ENCODE data around the gene TMEM132A. TPM values are rescaled to one million over a fixed set of nuclear protein-coding genes. Genes with fewer than 3 reads are reported as not detected.

TMEM132A gene
- total RNA-seq, 1 experiment from 2014 or later: 154 TPM

DNA sequence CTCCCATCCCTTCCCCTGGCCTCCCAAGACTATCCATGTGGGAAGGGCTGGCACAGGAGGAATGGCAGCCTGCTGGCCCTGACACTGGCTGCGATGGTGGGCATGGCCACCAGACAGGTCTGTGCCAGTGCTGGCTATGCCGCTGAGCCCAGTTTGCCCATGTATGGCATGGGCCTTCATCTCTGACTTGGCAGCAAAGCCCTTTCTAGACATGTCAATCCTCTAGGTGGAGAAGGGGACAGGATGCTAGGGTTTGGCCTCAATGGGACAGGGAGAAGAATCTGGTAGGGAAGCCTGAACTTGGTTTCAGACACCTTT is 48.1 kb upstream of the TMEM132A start:
- ATAC-seq (no peak), DNase-seq (ENCODE audit: low read depth, low spot score) (no peak)
- ChIA-PET CTCF (no interaction called here), POLR2A (no interaction called here)
- in situ Hi-C loops (cut with HindIII; ENCODE audit: low pct_unique_long_range_greater_than_20kb, low sequenced_read_pairs): no loop called here
- Histone ChIP-seq H3K4me1 (ENCODE audit: control insufficient read depth, insufficient read depth, low read length) (no peaks in the 10 kb centered on the region), H3K36me3 (ENCODE audit: control insufficient read depth, insufficient read depth, low read length) (no peaks in the 10 kb centered on the region), H3K4me3 (ENCODE audit: low read depth in 2 of 2, low read length in 2 of 2) (no peak overlapping the region), H3K27me3 (ENCODE audit: control insufficient read depth, insufficient read depth, low read length) (no peaks in the 10 kb centered on the region), H3K27ac (ENCODE audit: low read length) (no peak overlapping the region), H3K9me3 (ENCODE audit: control insufficient read depth, insufficient read depth, low read depth, low read length) (no peaks in the 10 kb centered on the region)
- intact Hi-C loops (cut with micrococcal nuclease; ENCODE audit: unreplicated experiment): no loop called here
- BruUV-seq (replicated peaks): no TSS peak
- TF ChIP-seq TCF7L2 (IDR thresholded peaks at IDR 0.05; ENCODE audit: low read depth, low read length) (no peak), POLR2AphosphoS5 (IDR thresholded peaks at IDR 0.05; ENCODE audit: low read depth, low read length) (no peak), SIN3A (IDR thresholded peaks at IDR 0.05; ENCODE audit: borderline replicate concordance, insufficient read depth, low read depth, low read length) (no peak)
- TF ChIP-seq, protein P1, sequence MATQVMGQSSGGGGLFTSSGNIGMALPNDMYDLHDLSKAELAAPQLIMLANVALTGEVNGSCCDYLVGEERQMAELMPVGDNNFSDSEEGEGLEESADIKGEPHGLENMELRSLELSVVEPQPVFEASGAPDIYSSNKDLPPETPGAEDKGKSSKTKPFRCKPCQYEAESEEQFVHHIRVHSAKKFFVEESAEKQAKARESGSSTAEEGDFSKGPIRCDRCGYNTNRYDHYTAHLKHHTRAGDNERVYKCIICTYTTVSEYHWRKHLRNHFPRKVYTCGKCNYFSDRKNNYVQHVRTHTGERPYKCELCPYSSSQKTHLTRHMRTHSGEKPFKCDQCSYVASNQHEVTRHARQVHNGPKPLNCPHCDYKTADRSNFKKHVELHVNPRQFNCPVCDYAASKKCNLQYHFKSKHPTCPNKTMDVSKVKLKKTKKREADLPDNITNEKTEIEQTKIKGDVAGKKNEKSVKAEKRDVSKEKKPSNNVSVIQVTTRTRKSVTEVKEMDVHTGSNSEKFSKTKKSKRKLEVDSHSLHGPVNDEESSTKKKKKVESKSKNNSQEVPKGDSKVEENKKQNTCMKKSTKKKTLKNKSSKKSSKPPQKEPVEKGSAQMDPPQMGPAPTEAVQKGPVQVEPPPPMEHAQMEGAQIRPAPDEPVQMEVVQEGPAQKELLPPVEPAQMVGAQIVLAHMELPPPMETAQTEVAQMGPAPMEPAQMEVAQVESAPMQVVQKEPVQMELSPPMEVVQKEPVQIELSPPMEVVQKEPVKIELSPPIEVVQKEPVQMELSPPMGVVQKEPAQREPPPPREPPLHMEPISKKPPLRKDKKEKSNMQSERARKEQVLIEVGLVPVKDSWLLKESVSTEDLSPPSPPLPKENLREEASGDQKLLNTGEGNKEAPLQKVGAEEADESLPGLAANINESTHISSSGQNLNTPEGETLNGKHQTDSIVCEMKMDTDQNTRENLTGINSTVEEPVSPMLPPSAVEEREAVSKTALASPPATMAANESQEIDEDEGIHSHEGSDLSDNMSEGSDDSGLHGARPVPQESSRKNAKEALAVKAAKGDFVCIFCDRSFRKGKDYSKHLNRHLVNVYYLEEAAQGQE (IDR thresholded peaks at IDR 0.05; ENCODE audit: insufficient read depth in 1 of 2, low read depth in 2 of 2, low read length in 1 of 2): no peak
- TF ChIP-seq, protein P2, sequence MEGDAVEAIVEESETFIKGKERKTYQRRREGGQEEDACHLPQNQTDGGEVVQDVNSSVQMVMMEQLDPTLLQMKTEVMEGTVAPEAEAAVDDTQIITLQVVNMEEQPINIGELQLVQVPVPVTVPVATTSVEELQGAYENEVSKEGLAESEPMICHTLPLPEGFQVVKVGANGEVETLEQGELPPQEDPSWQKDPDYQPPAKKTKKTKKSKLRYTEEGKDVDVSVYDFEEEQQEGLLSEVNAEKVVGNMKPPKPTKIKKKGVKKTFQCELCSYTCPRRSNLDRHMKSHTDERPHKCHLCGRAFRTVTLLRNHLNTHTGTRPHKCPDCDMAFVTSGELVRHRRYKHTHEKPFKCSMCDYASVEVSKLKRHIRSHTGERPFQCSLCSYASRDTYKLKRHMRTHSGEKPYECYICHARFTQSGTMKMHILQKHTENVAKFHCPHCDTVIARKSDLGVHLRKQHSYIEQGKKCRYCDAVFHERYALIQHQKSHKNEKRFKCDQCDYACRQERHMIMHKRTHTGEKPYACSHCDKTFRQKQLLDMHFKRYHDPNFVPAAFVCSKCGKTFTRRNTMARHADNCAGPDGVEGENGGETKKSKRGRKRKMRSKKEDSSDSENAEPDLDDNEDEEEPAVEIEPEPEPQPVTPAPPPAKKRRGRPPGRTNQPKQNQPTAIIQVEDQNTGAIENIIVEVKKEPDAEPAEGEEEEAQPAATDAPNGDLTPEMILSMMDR (IDR thresholded peaks at IDR 0.05): no peak

DNA sequence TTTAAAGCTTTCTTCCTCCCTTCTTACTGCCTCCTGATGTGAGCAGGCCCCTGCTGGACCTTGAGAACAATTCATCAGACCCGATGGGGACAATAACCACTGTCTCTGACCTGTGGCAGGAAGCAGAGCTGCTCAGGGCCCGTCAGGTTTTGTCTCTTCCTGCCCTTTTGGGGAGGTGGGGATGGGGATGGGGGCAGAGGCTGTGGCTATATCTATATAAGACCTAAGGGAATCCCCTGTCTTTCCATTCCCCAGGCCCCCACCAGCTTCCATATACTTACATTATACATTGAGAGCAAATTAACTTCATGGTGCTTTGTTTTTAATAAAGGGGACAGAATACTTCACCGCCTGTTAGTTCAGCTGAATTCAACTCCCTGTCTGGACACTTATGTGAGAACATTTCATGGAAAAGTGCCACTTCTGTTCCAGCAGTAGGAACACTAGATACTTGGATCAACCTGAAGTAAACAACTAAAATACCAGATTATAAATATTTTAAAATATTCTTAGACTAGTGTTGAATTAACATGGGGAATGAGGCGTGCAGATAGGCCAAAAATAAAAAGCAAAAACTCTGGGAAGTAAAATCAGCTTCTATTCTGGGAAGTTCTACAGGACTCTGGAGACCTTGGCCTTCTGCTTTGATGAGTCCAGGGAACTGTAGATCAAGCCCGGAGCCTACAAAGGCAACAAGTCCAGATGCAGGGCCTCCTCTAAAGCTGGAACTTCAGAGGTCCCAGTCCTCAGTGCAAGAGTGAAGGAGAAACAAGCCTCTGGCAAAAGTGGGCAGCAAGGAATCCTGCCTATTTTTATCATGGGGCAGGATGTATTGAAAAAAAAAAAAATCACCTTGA is 45.8 kb upstream of the TMEM132A start:
- no peaks in the 10 kb centered on the region for H3K4me1 ChIP-seq (ENCODE audit: control insufficient read depth, insufficient read depth, low read length)
- no peak overlapping the region for H3K4me3 ChIP-seq (ENCODE audit: low read depth in 2 of 2, low read length in 2 of 2)
- ATAC-seq (no peak), DNase-seq (ENCODE audit: low read depth, low spot score) (no peak)
- CTCF ChIA-PET: no interaction called here
- no peaks in the 10 kb centered on the region for H3K36me3 ChIP-seq (ENCODE audit: control insufficient read depth, insufficient read depth, low read length)
- TF ChIP-seq POLR2AphosphoS5 (IDR thresholded peaks at IDR 0.05; ENCODE audit: low read depth, low read length): no peak
- no peak for TF ChIP-seq SIN3A (IDR thresholded peaks at IDR 0.05; ENCODE audit: borderline replicate concordance, insufficient read depth, low read depth, low read length)
- TF ChIP-seq, protein P2 (IDR thresholded peaks at IDR 0.05): no peak
- TF ChIP-seq TCF7L2 (IDR thresholded peaks at IDR 0.05; ENCODE audit: low read depth, low read length): no peak
- TF ChIP-seq, protein P1 (IDR thresholded peaks at IDR 0.05; ENCODE audit: insufficient read depth in 1 of 2, low read depth in 2 of 2, low read length in 1 of 2): no peak
- POLR2A ChIA-PET: no interaction called here
- intact Hi-C loops (cut with micrococcal nuclease; ENCODE audit: unreplicated experiment): no loop called here
- in situ Hi-C loops (cut with HindIII; ENCODE audit: low pct_unique_long_range_greater_than_20kb, low sequenced_read_pairs): no loop called here
- no peaks in the 10 kb centered on the region for H3K9me3 ChIP-seq (ENCODE audit: control insufficient read depth, insufficient read depth, low read depth, low read length)
- BruUV-seq (replicated peaks): no TSS peak
- H3K27ac ChIP-seq (ENCODE audit: low read length): no peak overlapping the region
- H3K27me3 ChIP-seq (ENCODE audit: control insufficient read depth, insufficient read depth, low read length): no peaks in the 10 kb centered on the region

Measured in Panc1 (cell line).